ENCODE measurements around the gene MAPT.
A peak's percentile ranks its signal among the peaks of the same experiment; 100 is the strongest.

- no peak for TF ChIP-seq ZNF547 (CRISPR knock-in tag; IDR thresholded peaks at IDR 0.05)
- TF ChIP-seq CTCF (CRISPR knock-in tag; IDR thresholded peaks at IDR 0.05) = 0 out of 2 replicates have a peak, but pooled peaks have one; percentile 5
These were observed 29.3 kb downstream of the MAPT start for GRCh38 chr17:45923511-45924268.

All from HepG2 (cell line).